NCI-H187 treated with DMSO at 0.1 percent for 48 hours (cell line): ENCODE measurements around the gene IL1B.
"Not testable (repeated sequence)": the region's sequence is repeated elsewhere in the genome, so short reads cannot be mapped to it uniquely, and the experiment has no call there.

Source experiments
- DNase-seq: peaks from one replicate; lab custom pipeline; 2025; lab: John Stamatoyannopoulos, UW

IL1B gene

GRCh38 chr2:112836695-112837117 is at the start of gene IL1B:
Gene IL1B, minus strand, starts transcription at chr2:112836779. Its CDS starts 550 bp downstream, at chr2:112836229.
- DNase-seq: no peak

DNA sequence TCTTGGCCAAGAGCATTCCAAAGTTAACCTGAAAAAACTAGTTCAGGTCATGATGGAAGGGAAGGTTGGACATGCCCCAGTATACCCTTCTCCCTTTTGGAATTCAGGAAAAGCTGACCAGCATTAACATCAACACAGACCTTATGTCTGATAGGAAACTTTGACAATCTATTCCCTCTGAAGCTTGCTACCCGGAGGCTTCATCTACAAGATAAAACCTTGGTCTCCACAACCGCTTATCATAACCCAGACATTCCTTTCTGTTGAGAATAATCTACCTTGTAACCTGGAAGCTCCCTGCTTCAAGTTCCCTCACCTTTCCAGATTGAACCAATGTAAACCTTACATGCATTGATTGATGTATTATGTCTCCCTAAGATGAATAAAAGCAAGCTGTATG is 49.7 kb upstream of the IL1B start:
- no peak for DNase-seq

- DNase-seq: no peak
These were observed 48.9 kb upstream of the IL1B start for GRCh38 chr2:112885506-112885902.

- no peak for DNase-seq
These were observed 48.4 kb upstream of the IL1B start for GRCh38 chr2:112884869-112885505.

GRCh38 chr2:112883669-112884068 is 47.1 kb upstream of the IL1B start:
- no peak for DNase-seq

DNA sequence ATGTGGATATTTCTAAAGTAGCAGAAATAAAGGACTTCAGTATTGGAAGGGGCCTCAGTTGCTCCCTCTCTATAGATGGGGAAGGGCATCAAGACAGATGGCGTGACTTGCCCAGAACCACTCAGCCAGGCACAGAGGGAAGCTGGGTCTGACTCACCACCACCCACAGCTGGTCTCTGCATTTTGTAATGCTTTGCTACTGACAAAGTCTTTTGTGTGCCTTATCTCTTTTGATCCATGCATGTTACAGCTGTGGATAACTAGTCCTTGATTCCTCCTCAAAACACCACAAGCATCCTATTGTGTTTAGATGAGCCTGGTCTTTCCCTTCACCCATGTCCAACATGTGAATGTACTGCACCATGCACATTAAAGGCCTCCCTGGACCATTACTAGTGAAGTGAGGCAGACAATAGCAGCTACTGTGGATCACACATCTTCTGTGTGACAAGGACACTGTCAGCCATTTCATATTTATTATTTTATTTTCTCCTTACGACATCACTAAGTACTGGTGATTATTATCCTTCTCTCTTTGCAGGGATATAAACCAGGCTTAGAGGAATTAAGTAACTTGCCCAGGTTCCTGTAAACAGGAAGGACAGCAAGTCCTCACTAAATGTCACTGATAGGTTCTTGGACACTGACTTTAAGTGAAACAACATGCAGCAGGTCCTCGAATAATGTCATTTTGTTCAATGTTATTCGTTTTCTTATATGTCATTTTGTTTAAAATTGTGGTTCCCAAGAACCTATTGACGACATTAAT is 44.8 kb upstream of the IL1B start:
- no peak for DNase-seq

- no peak for DNase-seq
These were observed 44.1 kb upstream of the IL1B start for GRCh38 chr2:112880696-112881095.

DNA sequence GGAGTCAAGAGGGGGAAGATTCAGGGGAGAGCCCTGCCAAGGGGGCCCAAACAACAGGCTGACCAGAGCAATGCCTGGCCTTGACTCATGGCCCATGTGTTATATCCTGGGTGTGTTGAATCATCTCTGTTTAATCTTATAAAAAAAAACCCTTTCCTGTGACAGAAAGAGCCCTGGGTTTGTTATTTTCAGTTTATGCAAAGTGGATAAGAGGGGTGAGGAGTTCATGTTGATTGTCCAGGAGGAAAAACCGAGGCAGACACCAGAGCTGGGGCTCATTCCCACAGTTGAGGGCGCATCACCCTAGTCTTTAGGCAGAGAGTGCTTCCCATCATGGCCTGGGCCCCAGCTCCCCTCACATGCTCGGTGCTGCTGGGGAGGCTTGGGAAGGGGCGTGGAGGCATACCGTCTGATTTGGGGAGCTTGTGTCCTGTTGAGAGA is 43.5 kb upstream of the IL1B start:
- DNase-seq: no peak

DNA sequence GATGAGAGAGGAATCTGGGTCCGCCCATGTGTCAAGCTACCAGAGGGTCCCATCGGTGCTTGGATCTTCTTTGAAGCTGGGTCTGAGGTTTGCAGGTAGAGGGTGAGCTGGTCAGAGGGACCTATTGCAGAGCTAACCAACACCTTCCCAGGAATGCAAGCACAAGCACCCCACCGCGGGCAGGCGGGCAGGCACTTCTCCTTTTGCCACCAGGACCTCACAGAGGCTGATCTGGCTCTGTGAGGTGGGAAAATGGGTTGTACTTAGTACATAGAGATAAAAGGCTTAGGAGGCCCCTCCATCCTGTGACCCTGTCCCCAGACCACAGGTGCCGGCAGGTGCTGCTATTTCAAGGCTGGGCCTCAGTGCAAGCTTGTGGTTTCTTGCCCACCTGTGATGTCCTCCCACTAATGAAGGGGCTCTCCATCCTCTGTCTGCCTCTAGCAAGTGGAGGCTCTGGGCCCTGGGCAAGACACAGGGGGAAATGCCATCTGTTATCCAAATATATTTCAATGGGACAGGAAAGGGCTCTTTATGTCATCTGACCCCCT is 43.0 kb upstream of the IL1B start:
- no peak for DNase-seq

DNA sequence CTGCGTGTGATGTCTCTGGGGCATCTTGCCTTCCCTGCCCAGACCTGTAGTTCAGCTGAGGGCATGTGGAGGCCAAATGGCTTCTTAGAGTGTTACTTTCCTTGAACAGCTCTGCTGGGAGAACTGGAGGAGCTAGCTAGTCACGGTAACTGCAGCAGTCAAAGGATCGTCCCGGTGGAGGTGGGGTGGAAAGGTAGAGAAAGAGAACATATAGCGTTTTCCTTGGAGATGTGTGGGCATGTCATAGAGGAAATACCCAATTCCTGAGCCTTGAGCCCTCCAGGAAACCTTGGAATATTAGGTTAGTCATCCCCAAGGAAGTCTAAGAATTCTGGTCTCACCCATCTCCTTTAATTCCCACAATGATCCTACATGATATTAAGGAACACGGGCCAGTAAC is 40.8 kb upstream of the IL1B start:
- DNase-seq: no peak

DNA sequence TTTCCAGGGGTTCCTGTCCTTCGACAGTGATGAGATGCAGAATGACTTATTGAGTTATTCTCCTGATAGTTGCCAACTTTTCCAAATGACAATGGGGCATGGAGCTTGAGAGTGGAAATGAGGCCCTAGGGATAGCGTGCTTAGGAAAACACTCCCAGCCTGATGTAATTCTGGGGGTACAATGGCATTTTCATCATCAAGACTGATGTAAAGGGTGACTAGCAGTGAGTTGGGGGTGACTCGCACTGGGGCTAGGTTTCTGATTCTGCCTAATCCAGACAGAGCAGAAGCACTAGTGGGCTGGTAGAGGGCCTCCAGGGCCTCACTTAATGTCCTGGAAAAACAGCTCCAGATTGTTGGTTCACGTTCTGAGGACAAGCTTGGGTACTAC is 40.4 kb upstream of the IL1B start:
- DNase-seq: no peak

DNA sequence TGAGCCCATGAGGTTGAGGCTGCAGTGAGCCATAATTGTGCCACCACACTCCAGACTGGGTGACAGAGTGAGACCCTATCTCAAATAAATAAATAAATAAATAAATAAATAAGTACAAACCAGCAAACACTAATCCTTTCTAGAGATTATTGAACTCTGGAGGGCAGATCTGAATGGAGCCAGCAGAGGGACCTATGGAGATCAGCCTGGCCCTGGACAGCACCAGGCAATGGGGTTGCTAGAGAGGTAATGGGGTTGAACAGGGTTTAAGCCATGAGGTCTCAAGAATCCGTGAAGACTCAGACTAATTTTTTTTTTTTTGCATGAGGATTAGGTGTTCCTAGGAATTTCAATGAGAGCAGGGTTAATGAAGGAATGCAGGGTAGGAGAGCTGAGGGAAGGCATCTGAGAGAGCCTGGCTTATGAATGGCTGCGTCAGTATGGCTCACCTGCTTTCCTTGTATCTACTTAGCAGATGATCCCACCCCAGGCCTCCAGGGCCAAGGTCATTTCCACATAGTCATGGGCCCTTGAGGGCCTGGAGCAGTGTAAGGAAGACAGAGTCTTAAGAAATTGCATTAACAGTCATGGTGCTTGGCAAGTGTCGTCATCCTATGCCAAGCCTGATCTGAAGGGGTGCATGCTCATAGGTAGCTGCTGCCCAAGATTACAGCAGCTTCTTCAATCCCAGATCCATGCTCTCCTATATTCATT is 39.8 kb upstream of the IL1B start:
- no peak for DNase-seq

- no peak for DNase-seq
These were observed 34.6 kb upstream of the IL1B start for GRCh38 chr2:112870841-112871835.

DNA sequence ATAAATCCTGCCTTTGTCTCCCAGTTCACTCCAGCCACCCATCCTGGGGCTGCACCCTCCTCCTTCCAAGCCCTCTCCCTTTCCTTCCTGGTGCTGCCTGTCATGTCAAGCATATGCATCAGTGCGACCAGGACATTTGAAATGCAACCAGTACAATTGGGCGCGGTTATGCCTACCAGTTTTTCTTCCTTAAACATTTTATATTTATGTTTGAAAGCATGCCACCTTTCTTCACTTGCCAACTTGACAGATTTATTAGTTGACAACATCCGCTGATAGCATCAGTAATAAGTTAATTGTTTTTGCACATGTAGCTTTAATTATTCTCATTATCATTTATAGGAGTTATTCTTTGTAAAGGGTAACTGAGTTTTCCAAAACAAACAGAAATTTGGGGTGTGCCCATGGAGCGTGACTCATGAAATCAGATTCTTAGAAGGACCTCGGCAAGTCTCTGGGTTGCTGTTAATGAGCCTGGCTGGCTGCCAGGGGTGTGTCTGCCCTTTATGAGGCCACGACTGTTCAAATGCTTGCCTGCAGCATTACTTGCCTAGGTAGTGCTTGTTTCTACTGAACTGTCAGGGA is 32.8 kb upstream of the IL1B start:
- DNase-seq: no peak

DNA sequence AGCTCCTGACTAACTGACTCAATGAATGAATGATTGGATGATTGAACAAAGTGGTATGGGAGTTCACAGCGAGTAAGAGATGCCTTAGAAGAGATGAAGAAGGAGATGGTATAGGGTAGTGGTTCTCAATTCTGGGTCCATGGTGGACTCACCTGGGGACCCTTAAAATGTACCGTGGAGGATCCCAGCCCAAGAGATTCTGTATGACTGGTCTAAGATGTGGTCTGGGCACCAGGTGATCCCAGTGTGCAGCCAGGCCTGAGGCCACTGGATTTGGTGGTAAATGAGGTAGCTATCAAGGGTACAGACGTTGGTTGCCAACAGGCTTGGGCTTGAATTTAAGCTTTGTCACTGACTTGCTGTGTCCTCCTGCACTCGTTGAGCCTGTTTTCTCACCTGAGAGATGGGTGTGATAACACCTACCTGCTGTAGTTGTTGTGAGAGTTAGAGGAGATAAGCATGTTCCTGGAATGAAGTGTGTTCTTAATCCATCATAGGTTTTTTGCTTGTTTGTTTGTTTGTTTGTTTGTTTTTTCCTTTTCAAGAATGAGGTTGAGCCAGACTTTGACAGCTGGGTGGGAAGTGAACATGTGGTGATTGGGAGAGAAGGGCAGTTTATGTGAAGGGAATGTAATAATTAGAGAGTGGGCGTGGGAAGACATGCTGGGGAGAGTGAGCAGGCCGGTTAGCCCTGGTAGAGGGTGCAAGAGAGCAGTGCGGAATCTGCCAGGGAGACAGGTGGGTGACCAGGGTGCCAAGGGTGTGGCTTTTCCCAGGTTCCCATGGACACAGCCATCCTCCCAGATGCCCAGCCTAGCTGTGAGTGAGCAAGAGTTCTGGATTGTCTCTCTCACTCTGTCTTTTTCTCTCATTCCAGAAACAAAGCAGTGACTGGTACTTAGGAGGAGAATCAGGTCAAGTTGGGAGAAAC is 31.4 kb upstream of the IL1B start:
- DNase-seq: no peak

DNA sequence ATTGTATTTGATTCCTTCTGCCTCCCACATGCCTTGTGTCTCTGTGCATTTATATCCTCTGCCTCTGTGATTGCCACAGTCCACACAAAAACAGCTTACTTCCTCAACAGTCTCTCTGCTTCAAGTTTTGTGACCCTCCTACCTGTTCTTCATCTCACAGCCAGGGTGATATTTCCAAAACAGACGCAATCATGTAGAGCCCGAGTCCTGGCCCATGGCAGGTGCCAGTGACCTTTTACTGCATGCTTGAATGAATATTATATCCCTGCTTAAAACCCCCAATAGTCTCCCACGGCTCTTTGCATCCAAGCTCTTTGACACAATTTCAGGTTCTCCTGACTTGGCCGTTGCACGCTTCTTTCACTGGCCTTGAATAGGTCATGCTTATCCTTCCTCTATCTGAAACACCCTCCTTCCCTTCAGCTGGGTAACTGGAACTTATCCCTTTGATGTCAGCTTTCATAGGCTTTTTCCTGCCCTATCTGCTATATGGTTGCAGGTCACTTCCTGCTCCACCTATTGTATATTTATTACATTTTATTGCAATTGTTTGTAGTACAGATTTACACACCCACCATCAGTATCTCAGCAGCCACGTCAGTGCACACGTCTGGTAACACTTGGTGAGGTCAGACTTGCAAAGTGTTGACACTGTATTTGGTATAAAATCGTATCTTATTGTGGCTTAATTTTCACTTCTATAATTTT is 29.7 kb upstream of the IL1B start:
- no peak for DNase-seq

- no peak for DNase-seq
These were observed 27.5 kb upstream of the IL1B start for GRCh38 chr2:112864072-112864471.

DNA sequence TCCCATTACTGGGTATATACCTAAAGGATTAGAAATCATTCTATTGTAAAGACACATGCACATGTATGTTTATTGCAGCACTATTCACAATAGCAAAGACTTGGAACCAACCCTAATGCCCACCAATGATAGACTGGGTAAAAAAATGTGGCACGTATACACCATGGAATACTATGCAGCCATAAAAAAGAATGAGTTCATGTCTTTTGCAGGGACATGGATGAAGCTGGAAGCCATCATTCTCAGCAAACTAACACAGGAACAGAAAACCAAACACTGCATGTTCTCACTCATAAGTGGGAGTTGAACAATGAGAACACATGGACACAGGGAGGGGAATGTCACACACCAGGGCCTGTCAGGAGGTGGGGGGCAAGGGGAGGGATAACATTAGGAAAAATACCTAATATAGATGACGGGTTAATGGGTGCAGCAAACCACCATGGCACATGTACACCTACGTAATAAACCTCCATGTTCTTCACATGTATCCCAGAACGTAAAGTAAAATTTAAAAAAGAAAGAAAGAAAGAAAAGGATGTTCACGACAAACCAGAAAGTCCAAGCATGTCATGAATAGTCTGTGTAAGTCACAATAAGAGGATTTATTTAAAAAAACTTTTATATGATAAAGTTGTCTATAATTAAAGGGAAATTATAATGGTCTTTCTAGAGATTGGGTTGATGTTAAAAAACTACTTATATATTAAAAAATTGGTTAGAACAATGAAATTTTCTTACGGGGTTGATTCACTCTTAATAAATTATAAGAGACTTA is 23.0 kb upstream of the IL1B start:
- not testable (repeated sequence) for DNase-seq

- DNase-seq: no peak
These were observed 14.0 kb upstream of the IL1B start for GRCh38 chr2:112850588-112850987.
